NCI-H1092 treated with DMSO at 0.1 percent for 48 hours (cell line): ENCODE data around the gene LRRC17.

Experiments
- DNase-seq: peaks from one replicate; lab custom pipeline; 2025; lab: John Stamatoyannopoulos, UW

The LRRC17 gene, protein sequence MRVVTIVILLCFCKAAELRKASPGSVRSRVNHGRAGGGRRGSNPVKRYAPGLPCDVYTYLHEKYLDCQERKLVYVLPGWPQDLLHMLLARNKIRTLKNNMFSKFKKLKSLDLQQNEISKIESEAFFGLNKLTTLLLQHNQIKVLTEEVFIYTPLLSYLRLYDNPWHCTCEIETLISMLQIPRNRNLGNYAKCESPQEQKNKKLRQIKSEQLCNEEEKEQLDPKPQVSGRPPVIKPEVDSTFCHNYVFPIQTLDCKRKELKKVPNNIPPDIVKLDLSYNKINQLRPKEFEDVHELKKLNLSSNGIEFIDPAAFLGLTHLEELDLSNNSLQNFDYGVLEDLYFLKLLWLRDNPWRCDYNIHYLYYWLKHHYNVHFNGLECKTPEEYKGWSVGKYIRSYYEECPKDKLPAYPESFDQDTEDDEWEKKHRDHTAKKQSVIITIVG

DNA sequence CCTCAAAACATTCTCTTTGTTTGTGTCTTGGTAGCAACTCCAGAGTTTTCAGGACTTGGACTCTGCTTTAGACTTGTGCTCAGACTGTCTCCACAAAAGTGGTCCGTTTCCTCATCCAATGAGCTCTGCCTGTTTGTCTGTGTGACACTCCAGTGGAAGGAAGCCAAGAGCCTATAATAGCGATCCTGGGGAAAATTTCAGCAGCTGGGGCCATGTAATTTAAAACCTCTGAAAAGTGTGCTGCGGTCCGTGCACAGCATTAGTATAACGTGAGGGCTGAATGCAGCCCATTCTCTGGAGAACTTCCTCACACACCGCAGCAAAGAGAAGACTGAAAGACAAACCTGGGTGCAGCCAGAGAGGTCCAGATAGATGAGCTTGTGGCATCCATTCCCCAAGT, at the start of gene LRRC17:
LRRC17 (plus strand) TSS at position 259 of the 400 bp plus-strand sequence. CDS start 20,914 bp downstream, outside the sequence.
- peak; percentile 96 for DNase-seq

DNA sequence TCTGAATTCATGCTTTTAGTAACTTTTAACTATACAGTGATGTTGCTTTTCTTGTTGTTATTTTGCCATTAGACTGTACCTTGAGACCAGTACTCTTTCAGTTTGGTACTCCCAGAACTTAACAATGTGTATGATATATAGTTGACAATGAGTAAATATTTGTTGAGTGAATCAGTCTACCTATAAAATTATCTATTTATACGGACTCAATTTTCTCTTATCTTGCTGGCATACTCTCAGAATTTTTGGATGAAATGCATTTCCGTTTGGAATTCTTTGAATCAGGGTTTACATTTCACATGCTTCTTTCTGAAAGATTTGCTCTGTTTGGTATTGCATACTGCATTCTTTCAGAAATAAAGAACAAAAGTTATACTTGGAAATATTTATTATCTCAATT, 47.8 kb upstream of the LRRC17 start:
- no peak for DNase-seq

DNA sequence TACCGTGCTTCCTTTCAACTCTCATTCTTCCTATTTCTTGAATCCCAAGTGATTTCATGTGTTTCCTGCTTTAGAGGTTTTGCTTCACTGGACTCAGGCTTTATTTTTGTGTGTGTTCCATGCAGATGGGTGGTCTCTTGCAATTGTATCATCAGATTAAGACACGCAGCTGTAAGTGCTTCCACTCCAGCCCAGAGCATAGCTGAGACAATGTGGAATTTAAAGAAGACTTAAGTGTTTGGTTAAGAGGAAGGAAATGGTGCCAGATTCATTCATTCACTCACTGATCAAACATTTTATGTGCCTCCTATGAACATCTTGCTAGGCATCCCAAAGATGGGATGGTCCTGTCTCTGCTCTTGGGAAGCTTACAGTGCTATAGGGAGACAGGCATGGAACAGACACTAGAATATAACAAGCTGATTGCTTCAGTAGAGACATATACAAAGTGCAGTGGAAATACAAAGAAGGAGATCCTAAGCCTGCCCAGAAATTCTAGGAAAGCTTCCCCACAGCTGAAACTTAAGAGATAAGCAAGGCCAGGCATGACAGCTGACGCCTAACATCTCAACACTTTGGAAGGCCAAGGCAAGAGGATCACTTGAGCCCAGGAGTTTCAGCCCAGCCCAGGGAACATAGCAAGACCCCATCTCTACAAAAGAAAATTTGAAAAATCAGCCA, 46.1 kb upstream of the LRRC17 start:
- DNase-seq = no peak

DNA sequence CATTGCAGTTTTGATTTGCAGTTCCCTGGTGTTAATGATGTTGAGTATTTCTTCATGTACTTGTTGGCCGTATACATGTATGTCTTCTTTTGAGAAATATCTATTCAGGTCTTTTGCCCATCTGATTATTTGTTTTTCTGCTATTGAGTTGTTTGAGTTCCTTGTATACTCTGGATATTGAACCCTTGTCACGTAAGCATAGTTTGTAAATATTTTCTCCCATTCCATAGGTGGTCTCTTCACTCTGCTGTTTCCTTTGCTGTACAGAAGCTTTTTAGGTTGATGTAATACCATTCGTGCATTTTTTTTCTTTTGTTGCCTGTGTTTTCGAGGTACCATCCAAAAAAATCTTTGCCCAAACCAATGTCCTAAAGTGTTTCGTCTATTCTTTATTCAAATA, 43.6 kb upstream of the LRRC17 start:
- DNase-seq = no peak

GRCh38 chr7:102872460-102872859, 40.3 kb upstream of the LRRC17 start:
- DNase-seq = no peak

DNA sequence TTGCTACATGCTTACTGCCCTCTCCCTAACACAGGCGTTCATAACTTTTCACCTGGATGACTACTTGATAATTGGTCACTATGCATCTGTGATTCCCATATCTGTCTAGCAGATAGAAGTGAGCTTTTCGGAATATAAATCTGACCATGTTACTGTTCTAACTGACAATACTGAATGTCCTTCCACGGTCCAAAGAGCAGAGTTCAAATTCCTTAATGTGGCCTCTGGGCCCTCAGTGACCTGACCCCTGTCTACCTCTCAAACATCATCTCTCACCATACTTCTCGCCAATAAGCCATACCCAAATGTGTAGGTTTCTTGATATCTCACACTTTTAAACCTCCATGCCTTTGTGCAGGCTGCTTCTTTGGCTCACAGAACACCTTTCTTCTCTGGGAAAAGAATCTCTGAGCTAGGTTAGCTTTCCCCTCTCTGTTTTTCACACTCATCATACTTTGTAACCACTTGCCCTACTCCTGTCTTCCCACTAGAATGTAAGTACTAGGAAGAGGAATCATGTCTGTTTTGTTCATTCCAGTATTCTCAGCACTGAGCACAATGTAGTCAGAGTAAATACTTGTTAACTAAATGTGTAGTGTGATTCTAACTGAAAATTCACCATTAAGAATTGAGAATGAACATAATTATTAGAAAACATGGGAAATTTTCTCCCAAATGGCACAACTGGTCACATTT, 39.2 kb upstream of the LRRC17 start:
- no peak for DNase-seq

DNA sequence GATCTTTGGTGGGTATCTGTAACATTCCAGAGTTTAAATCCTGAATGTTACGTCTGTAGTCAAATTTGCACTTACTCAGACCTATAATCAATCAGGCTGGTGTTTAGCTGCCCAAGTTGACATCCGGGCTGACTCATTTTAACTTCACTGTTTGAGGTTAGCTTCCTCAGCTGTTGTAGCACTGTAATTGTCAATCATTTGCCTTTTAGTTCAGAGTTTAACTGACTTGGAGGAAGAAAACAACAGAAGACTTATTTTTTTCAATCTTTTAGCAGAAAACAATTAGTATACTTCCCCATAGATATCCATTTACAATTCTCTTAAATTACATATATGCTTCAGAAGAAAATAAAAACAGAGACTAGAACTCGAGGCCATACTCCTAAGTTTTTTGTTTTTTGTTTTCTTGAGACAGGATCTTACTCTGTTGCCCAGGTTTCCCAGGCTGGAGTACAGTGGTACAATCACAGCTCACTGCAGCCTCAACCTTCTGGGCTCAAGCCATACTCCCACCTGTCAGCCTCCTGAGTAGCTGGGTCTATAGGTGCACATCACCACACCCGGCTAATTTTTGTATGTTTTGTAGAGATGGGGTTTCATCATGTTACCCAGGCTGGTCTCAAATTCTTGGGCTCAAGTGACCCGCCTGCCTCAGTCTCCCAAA, 38.5 kb upstream of the LRRC17 start:
- DNase-seq = no peak

DNA sequence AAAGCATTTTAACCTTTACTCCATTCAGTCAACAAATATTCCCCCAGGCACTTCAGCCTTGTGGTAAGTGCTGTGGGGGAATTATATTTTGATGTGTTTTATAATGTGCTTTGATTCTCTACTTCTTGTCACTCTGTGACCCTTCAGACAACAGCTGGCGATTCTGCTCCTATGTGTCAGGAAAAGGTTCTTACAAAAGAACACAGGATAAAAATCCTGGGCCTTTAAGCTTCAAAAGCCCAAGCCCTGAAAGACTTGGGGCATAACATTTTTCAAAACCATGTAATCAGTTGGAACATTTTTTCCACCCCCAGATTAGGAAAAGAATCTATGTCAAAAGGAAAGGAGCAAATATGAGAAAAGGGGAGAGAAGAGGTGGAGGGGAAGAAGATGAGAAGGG, 37.8 kb upstream of the LRRC17 start:
- DNase-seq = no peak

DNA sequence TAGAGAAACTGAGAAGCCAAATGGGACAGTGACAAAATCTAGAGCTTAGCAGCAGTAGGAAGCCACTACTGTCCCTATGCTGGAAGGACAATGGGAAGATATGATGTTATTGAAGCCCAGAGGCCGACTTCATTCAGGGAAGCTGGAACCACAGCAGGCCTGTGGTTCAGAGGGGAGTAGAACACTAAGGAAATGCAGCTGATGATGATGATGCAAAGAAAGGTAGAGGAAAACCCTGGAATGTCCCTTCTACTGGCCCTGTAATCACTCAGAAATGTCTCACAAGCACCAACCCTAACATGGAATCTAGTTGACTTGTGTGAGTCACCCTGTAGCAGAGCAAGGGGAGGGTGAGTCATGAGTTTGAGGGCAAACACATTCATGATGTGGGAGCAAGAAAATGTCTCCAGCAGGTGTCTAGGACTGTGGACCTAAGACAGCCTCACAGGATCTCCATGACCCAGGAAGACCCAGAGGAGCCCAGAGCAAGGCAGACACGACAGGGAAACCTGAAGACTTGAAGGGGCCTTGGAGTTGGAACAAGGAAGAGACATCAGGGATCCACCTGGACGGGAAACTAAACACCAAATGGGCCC, 37.0 kb upstream of the LRRC17 start:
- no peak for DNase-seq

GRCh38 chr7:102883098-102883860, 29.5 kb upstream of the LRRC17 start:
- DNase-seq = no peak

DNA sequence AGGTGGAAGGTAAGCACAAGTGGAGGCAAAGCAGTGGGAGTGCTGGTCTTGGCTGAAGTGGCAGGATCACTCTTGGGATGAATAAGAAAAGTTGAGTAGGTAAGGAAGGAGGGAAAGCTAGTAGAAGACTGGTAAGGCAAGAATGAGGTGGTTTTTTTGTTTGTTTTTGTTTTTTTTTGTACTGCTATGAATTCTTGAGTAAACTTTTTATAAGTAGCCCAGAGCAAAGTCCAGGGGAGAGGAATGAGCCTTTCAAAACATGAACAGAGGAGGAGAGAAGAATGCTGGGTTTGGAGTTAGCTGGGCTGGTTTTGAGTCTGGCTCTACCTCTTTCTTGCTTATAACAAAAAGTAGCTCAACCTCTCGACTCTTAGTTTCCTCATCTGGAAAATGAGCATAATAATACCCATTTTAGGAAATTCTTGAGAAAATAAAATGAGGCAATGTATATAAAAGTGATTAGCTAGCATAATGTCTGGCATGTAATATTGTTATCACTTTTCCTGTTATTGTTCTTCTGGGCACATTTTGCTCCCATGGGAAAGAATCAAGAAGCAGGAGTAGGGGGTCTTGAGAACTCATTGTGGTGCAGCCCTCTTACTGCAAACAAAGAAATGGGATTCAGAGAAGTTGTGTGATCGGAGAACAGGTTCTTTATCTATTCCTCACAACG, 24.1 kb upstream of the LRRC17 start:
- no peak for DNase-seq

DNA sequence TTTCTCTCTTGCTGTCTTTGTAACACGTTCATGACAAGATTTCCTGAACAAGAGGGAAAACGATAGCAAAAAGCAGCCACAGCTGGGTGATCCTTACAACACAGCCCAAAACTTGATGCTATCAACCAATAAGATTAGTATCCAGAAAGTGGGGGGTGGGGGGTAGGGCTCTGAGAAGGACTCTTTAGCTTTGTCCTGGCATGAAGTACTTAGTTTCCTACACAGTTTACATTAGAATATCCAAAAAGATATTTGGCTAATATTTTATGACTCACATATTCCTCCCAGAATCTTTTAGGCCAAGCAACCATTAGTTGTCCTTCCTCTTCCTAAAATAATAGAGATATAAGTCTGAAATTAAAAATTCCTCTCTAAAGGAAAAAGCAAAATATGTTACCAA, 22.9 kb upstream of the LRRC17 start:
- no peak for DNase-seq

DNA sequence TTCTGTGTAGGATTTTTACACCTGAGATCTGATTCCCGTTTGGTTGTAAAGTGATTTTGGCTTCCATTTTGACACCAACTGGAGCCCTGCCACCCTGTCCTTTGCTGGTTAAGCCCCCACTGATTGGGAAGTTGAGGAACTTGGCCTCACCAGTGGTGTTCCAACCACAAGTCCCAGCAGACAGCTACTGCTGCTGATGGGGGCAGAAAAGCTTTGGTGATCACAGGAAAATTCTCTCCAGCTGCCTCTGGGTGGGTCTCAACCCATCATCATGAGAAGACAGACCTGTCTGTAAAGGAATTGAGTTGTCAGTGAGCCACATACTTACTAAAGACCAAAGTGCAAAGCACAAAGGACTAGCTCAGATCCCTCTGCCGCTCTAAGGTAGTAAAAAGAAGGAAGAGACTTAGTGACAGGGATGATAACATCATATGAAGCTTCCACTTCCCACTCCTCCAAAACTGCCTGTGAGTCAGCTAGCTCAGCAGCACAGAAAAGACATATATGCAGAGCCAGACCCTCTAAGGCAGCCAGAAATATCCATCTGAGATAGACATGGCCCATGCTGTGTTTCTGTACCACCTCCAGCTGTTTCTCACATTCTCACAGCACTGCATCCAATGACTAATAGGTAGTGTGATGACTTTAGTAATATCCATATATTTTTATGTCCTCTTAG, 22.4 kb upstream of the LRRC17 start:
- DNase-seq = no peak

DNA sequence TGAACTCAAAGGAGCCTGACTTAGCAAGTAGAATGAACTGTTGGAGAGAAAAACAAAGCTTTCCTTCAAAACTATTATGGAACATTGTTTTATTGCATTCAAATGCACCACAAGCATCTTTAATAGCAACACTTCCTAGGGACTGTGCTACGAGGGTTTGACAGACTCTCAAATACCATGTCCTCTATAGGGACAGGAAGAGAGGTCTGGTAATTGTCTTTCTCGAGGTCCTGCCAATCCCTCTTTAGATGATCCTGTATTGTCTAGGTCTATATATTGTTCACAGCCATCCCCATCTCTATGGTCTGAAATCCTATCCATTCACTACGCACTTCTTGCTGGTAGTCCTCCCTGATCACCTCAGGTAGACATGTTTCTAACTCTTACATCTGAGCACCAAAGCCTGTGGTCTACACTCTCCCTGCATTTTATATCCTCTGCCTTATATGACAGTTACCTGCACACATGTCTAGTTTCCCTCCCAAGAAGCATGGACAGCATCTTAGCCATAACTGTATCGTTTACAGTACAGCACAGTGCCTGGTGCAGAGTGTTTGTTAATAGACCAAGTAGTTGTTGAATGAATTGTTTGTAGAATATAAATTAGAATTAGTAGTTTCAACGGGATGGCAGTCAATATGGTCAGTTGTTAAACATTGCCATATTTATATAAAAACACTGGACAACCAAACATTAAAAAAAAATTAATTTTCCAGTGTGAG, 21.7 kb upstream of the LRRC17 start:
- no peak for DNase-seq

- DNase-seq = peak; percentile 33
Measured at GRCh38 chr7:102891693-102892261, 21.0 kb upstream of the LRRC17 start.

DNA sequence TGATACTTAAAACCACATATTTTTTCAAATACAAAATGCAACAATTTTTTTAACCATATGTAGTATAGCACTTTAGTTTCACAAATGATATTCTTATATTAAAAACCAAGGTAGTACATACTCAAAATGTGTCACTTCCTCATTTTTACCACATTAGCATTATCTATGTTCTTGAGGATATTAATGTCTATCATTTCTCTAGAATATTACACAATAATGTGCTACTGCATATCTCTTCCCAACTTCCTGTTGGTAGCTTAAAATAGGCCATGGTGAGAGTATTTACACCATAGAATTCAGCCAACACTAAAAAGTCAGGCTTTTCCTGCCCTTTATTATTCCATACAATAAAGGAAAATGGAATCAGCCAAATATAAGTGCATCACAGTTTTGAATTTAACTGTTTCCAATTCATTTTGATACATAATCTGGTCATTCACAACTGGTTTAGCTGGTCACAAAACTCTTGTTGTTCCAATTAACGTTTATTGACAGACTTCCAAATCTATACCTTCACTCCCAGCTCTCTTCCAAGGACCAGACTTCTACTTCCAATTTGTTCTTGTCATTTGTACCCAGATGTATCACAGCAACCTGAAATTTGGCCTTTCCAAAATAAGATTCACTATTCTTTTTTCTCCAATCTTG, 20.0 kb upstream of the LRRC17 start:
- DNase-seq = no peak

- no peak for DNase-seq
Measured at GRCh38 chr7:102895602-102896001, 17.2 kb upstream of the LRRC17 start.

GRCh38 chr7:102896585-102896984, 16.2 kb upstream of the LRRC17 start:
- DNase-seq = no peak
